Activated T-cell treated with anti-CD3 and anti-CD28 coated beads for 4 hours (primary cell): ENCODE data around the gene RCAN3.
A peak's percentile ranks its signal among the peaks of the same experiment; 100 is the strongest.
"Not testable (repeated sequence)": the region's sequence is repeated elsewhere in the genome, so short reads cannot be mapped to it uniquely, and the experiment has no call there.

Experiments
- DNase-seq: peaks from one replicate; pipeline ENCODE4 v3.0.0-alpha.2; 2020

Gene RCAN3

GRCh38 chr1:24486331-24487065, 16.1 kb upstream of the RCAN3 start:
- DNase-seq = no peak

- no peak for DNase-seq
Measured at GRCh38 chr1:24487455-24487854, 15.2 kb upstream of the RCAN3 start.

GRCh38 chr1:24488159-24488558, 14.5 kb upstream of the RCAN3 start:
- DNase-seq = peak; percentile 56

GRCh38 chr1:24489674-24490073, 13.0 kb upstream of the RCAN3 start:
- DNase-seq = no peak

GRCh38 chr1:24490101-24490781, 12.4 kb upstream of the RCAN3 start:
- DNase-seq = no peak

GRCh38 chr1:24491577-24492360, 10.9 kb upstream of the RCAN3 start:
- no peak for DNase-seq

GRCh38 chr1:24492935-24493334, 9.7 kb upstream of the RCAN3 start:
- DNase-seq = not testable (repeated sequence)

GRCh38 chr1:24493785-24494184, 8.9 kb upstream of the RCAN3 start:
- DNase-seq = no peak

GRCh38 chr1:24498589-24498988, 4.0 kb upstream of the RCAN3 start:
- no peak for DNase-seq

GRCh38 chr1:24500448-24501048, 2.1 kb upstream of the RCAN3 start:
- no peak for DNase-seq

GRCh38 chr1:24501371-24502064, 1.1 kb upstream of the RCAN3 start:
- no peak for DNase-seq

- peak; percentile 62 for DNase-seq
Measured at GRCh38 chr1:24502065-24502708, 449 bp upstream of the RCAN3 start.

GRCh38 chr1:24503059-24503751, 569 bp downstream of the RCAN3 start:
- no peak for DNase-seq

- DNase-seq = no peak
Measured at GRCh38 chr1:24503870-24504523, 1.4 kb downstream of the RCAN3 start.

- DNase-seq = no peak
Measured at GRCh38 chr1:24504560-24504959, 1.9 kb downstream of the RCAN3 start.

GRCh38 chr1:24505816-24506215, 3.2 kb downstream of the RCAN3 start:
- no peak for DNase-seq

- DNase-seq = no peak
Measured at GRCh38 chr1:24506691-24507381, 4.2 kb downstream of the RCAN3 start.

- no peak for DNase-seq
Measured at GRCh38 chr1:24507405-24507804, 4.8 kb downstream of the RCAN3 start.

- DNase-seq = no peak
Measured at GRCh38 chr1:24508911-24509310, 6.3 kb downstream of the RCAN3 start.

- DNase-seq = no peak
Measured at GRCh38 chr1:24513706-24514105, 11.1 kb downstream of the RCAN3 start.
